HG03439 (cell line): ENCODE results near the gene TRRAP.

Source experiments
- ATAC-seq: cut with Tn5 transposase; IDR thresholded peaks from one replicate; pipeline ENCODE4 v1.9.1; 2021; ENCODE audit warnings: mild to moderate bottlenecking, moderate library complexity; ENCODE audit not compliant: unreplicated experiment

Gene TRRAP

GRCh38 chr7:99021941-99022560, 143.7 kb downstream of the TRRAP start:
- ATAC-seq, result no peak

DNA sequence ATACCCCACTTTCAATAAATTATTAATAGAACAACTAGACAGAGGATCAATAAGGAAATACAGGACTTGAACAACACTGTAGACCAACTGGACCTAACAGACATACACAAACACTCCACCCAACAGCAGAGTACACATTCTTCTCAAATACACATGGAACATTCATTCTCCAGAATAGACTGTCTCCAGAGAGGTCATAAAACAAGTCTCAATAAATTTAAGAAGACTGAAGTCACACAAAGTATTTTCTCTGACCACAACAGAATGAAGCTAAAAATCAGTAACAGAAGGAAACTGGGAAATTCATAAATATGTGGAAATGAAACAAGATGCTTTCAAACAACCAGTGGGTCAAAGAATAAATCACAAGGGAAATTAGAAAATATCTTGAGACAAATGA, 145.7 kb downstream of the TRRAP start:
- no peak for ATAC-seq

GRCh38 chr7:99027241-99027640, 148.9 kb downstream of the TRRAP start:
- no peak for ATAC-seq

DNA sequence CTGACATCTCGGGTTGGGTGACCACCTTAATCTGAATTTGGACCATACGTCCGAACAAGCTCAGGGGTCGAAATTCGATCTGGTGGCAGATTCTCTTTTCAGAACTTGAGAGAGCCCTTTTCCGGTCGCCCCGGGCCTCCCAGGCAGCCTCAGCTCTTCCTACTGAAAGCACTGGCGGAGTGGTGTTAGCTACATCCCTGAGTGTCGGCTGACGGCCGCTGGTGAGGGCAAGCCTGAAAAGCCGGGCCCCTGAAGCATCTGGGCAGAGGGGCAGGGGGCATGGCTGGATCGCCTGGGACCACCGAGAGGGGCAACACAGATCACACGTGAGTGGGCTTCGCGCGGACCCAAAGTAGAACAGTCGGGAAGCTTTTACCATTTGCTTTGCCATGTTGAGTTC, 149.5 kb downstream of the TRRAP start:
- no peak for ATAC-seq

DNA sequence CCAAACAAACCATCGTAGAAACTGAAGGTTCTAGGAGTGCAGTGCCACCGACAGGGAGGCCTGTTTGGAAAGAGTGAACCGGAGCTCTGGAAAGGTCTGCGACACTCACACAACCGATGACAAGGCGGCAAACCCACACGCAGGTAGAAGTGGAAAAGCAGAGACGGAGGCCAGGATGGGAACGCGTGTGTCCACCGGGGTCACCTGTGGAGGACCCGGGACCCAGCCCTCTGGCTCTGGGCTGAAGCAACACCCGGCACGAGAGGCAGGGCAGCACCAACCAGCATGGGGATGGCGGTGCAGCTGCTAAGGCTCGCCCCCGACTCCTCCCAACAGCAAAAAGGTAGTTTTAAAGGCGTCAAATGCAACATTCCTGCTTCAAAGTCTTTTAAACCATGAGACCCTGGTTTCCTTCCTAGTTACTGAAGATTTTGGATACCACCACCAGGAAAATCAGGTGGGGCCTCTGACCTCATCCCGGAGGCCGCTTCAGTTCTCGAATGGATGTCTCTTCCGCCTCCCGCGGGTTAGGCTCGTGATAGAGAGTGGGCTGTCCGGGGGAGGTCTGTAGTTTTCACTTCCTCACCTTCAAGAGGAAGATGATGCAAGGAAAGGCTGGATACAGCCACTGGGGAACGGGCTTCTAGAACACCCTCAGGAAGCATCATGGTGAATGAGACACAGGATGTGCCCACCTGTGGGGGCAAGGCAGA, 150.1 kb downstream of the TRRAP start:
- ATAC-seq, result no peak

DNA sequence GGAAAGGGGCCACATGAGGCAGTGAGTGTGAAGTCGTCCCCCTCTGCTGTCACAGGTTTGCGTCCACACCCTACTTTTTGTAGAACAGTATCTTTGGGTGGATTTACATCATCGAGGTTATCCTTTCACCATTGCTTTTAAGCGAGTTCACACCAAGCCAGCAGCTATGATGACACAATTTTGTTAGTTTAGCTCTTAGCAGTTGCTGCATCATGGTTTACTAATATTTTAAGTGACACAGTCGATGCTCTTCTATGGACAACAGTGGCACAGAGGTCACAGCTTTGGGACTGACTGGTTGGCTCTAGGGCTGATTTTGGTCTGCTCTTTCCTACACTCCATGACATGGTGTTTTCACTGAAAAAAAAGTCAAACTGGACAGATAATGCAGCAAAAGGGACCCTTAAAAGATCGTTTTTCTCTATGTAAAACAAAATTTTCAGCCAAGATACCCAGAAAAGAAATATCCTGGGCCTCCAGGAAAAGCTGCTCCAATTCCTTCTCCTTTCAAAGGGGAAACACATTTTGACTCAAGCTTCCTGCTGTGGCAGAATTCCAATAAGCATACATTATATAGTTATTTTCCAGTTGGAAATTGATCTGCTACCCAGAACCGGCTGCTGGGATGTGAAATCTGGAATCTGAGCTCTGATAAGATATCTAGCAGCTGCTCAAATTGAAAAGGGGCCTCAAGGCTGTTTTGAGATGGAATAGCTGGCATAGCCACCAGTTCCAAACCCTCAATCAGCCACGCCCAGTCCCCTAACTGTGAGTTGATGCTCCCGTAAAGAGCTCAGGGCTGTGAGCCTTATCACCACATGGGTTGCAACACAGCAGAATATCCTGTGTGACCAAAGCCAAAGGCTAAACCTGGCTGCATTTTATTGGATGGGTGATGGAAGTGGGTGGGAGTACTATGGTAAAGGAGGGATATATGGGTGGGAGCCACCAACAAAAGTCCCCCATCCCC, 151.4 kb downstream of the TRRAP start:
- ATAC-seq, result no peak

GRCh38 chr7:99030457-99030856, 152.1 kb downstream of the TRRAP start:
- ATAC-seq, result no peak

DNA sequence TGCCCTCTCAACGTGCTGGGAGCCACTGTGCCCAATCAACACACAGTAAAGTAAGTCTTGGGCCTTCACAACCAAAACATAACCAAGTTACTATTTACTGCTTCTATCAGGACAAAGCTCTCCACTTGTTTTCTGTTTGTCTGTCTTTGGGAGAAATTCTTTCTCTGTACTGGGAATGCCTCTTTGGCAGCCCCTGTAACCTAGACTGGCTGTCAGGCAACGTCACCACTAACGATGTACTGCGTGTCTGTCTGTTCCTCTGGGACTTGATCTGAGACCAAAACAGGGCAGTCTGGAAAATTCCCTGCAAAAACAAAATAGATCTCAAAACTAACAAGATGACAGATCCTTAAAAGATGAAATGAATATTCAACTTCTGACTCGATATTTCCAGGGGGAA, 152.6 kb downstream of the TRRAP start:
- no peak for ATAC-seq

DNA sequence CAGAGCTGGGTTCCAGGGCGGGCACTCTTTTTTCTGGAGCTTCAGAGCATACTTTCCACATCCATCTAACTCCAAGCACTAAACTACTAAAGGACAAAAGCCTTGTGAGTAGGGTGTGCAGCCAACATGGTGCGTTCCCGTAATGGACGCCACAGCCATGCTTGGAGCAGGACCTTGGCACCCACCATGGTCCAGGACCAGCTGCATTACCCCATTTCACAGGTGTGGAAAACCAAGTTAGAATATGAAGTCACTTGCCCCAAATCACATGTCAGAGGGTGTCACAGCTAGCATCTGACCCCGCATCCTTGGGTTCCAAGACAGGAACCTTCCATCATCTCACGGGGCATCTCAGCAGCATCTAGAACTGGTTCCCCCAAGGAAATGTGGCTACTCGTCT, 153.2 kb downstream of the TRRAP start:
- no peak for ATAC-seq

DNA sequence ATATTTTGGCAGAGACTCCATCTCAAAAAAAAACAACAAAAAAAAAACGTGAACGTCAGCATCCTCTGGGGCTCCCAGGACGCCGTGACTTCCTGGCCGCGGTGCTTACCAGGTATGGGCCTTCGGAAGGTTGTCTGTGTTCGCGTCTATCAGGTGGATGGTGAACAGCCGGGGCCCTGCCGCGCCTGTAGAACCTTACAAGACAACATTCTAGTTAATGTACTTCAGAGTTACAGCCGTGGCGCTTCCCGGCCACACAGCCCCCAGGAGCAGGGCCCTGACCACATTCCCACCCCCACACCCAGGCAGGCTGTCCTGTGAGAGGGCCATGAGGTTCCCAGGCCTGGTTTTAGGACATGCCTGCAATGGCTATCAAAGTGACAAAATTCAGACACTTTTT, 154.6 kb downstream of the TRRAP start:
- no peak for ATAC-seq

DNA sequence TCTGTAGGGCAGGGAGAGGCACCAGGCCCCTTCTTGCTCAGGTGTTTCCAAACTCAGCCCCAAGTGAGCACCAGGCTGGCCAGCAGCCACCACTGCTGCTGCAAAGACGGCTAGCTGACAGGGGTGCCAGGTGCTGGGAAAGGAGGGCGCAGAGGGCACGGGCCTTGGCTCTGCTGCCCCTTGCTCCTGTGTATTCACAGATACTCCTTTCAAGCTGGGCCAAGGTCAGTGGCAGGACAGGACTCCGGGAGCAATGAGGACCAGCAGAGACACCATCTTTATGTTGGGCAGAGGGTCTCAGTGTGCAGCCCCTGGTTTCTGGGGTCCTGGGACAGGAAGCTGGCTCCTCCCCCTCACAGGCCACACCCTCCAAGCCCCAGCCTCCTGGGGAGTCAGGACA, 155.4 kb downstream of the TRRAP start:
- ATAC-seq, result no peak

DNA sequence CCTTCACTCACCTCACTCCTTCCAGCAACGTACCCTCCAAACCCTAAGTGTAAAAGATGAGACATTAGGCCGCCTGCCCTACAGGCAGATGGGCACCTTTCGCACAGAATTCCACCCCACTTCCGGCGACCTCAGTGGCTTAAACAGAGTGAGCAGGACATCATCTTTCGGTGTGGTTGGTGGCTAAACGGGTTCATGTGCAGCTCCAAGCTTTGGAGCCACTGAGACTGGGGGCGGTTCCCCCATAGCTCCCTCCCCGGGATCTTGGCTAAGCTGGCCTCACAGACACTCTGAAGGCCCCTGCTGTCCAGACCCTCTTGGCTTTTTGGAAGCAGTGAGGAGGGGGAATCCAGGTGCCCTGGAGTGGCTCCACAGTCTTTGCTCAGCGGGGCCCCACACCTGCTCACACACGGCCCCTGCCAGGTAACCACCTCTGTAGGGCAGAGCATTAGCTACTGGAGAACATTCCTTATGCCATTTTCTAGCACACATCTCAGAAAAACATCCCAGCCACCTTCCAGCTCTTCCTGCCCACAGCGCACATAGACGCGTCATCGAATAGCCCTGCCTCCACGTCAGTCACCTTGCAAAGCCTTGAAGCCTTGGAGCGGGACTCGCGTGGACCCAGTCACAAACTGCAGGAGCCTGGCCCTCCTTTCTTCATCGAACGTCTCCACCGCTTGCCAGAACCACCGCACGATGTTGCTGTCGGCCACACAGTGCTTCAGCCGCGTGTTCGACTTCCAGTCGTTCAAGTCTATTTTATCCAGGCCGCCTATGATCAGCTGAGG, 156.8 kb downstream of the TRRAP start:
- no peak for ATAC-seq

GRCh38 chr7:99035723-99036545, 157.6 kb downstream of the TRRAP start:
- ATAC-seq, result no peak

GRCh38 chr7:99036546-99037111, 158.3 kb downstream of the TRRAP start:
- no peak for ATAC-seq

- no peak for ATAC-seq
Measured at GRCh38 chr7:99037327-99037940, 159.1 kb downstream of the TRRAP start.

GRCh38 chr7:99038086-99038855, 159.9 kb downstream of the TRRAP start:
- no peak for ATAC-seq

GRCh38 chr7:99039384-99039891, 161.1 kb downstream of the TRRAP start:
- no peak for ATAC-seq
